ENCODE data around the gene SCFD2. TPM values are rescaled to one million over a fixed set of nuclear protein-coding genes. Genes with fewer than 3 reads are reported as not detected.
"Not testable (repeated sequence)": the region's sequence is repeated elsewhere in the genome, so short reads cannot be mapped to it uniquely, and the experiment has no call there.

The SCFD2 gene
- total RNA-seq (2021; ENCODE audit: unreplicated experiment) (7.4 TPM), Bru-seq, nascent RNA (percentile 53 among the genes with signal in this experiment), BruChase-seq, experiment 1, labeled RNA remaining after a 2-hour chase (percentile 51 among the genes with signal in this experiment), BruChase-seq, experiment 2, labeled RNA remaining after a 6-hour chase (percentile 48 among the genes with signal in this experiment)
- polyA plus RNA-seq (2012; ENCODE audit: insufficient read length) = 5.6 TPM
- long read RNA-seq, partial matches to known transcripts = 0 of 2 reads
- long read RNA-seq, other reads (novel, unspliced or antisense) = 2 of 2 reads

DNA sequence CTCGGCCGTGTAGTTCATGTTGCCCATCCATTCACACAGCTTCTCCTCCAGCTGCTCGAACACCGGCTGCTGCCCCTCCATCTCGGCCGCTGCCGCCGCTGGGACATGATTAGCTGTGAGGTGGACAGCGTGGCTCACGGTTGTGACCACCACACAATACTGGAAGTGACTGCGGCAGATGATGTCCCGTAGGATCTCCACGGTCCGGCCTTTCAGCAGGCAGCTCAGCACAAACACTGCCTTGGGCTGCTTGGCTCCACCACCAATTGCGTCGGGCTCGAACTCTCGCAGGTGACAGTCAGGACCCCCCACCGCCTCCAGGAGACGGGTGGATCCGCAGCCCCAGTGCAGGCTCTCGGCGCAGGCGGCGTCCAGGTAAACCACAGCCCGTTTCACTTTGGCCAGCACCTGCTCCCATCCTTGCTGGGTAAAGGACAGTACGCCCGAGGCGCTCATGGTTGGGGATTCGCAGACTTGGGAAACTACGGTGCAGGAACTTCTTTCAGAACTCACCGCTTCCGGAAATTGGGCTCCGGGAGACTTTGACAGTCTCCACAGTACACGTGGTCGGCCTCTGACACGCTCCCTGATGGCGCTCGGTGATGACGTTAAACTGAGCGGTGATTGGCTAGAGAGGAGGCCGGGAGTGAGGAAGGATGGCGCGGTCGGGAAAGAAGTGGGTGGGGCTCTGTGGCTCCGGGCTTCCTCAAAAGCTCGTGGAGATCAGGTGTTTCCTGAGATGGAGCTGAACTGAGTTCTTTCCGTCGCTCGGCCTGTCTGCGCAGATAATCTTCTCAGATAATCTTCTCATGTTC lies at the start of gene SCFD2:
SCFD2 (minus strand) TSS at position 576 of the 815 bp plus-strand sequence.
- in situ Hi-C loops (cut with HindIII; ENCODE audit: low pct_unique_long_range_greater_than_20kb, low sequenced_read_pairs) (no loop called here), intact Hi-C loops (cut with micrococcal nuclease; ENCODE audit: unreplicated experiment) (loop anchor here (10.0 kb wide), 1 partner anchor 351 kb away; no protein-coding TSS in a partner anchor)
- H3K36me3 ChIP-seq (ENCODE audit: control insufficient read depth, insufficient read depth, low read length) = no peaks in the 10 kb centered on the region; the same call in 1 of the 2 replicates
- DNase-seq (ENCODE audit: low read depth, low spot score) (peak; percentile 80), ATAC-seq (peak; percentile 100)
- TF ChIP-seq TCF7L2 (IDR thresholded peaks at IDR 0.05; ENCODE audit: low read depth, low read length) (peak; percentile 82), SIN3A (IDR thresholded peaks at IDR 0.05; ENCODE audit: borderline replicate concordance, insufficient read depth, low read depth, low read length) (peak; percentile 98), CTCF (IDR thresholded peaks at IDR 0.05) (no peak), POLR2AphosphoS5 (IDR thresholded peaks at IDR 0.05; ENCODE audit: low read depth, low read length) (peak; percentile 59)
- peak within 1 kb of the TSS; percentile 89 to 95 for H3K4me3 ChIP-seq (ENCODE audit: low read depth in 2 of 2, low read length in 2 of 2)
- H3K9me3 ChIP-seq (ENCODE audit: control insufficient read depth, insufficient read depth, low read depth, low read length) = no peaks in the 10 kb centered on the region
- BruUV-seq (replicated peaks) = TSS peak; percentile 90
- ChIA-PET POLR2A (interaction anchor here (0.6 kb wide), 1 partner anchor 1364 kb away, joined by 3 read pairs; no protein-coding TSS in a partner anchor), CTCF (no interaction called here)
- no peaks in the 10 kb centered on the region; the same call in 1 of the 2 replicates for H3K4me1 ChIP-seq (ENCODE audit: control insufficient read depth, insufficient read depth, low read length)
- H3K27me3 ChIP-seq (ENCODE audit: control insufficient read depth, insufficient read depth, low read length) = no peaks in the 10 kb centered on the region; the same call in 1 of the 2 replicates
- H3K27ac ChIP-seq (ENCODE audit: low read length) = peak within 1 kb of the TSS; percentile 90

- H3K36me3 ChIP-seq (ENCODE audit: control insufficient read depth, insufficient read depth, low read length); in situ Hi-C loops (cut with HindIII; ENCODE audit: low pct_unique_long_range_greater_than_20kb, low sequenced_read_pairs); intact Hi-C loops (cut with micrococcal nuclease; ENCODE audit: unreplicated experiment); H3K4me3 ChIP-seq (ENCODE audit: low read depth in 2 of 2, low read length in 2 of 2); H3K27ac ChIP-seq (ENCODE audit: low read length); H3K27me3 ChIP-seq (ENCODE audit: control insufficient read depth, insufficient read depth, low read length); H3K9me3 ChIP-seq (ENCODE audit: control insufficient read depth, insufficient read depth, low read depth, low read length); H3K4me1 ChIP-seq (ENCODE audit: control insufficient read depth, insufficient read depth, low read length); ATAC-seq; CTCF ChIA-PET; BruUV-seq (replicated peaks); POLR2A ChIA-PET; DNase-seq (ENCODE audit: low read depth, low spot score): not testable (repeated sequence)
These were observed 43.6 kb upstream of the SCFD2 start for GRCh38 chr4:53409479-53409878.

- ChIA-PET CTCF (no interaction called here), POLR2A (interaction anchor here (0.6 kb wide), 1 partner anchor 255 kb away, joined by 3 read pairs; no protein-coding TSS in a partner anchor)
- peaks cover 14% of the 10 kb centered on the region; the same call in 1 of the 2 replicates for H3K4me1 ChIP-seq (ENCODE audit: control insufficient read depth, insufficient read depth, low read length)
- no peak for TF ChIP-seq CTCF (IDR thresholded peaks at IDR 0.05)
- TF ChIP-seq POLR2AphosphoS5 (IDR thresholded peaks at IDR 0.05; ENCODE audit: low read depth, low read length) = no peak
- TF ChIP-seq REST (IDR thresholded peaks at IDR 0.05; ENCODE audit: insufficient read depth in 1 of 2, low read depth in 2 of 2, low read length in 1 of 2) = no peak
- TF ChIP-seq TCF7L2 (IDR thresholded peaks at IDR 0.05; ENCODE audit: low read depth, low read length) = no peak
- no peak for TF ChIP-seq SIN3A (IDR thresholded peaks at IDR 0.05; ENCODE audit: borderline replicate concordance, insufficient read depth, low read depth, low read length)
- no peaks in the 10 kb centered on the region for H3K27me3 ChIP-seq (ENCODE audit: control insufficient read depth, insufficient read depth, low read length)
- no TSS peak for BruUV-seq (replicated peaks)
- DNase-seq (ENCODE audit: low read depth, low spot score) (no peak), ATAC-seq (no peak)
- in situ Hi-C loops (cut with HindIII; ENCODE audit: low pct_unique_long_range_greater_than_20kb, low sequenced_read_pairs) (no loop called here), intact Hi-C loops (cut with micrococcal nuclease; ENCODE audit: unreplicated experiment) (no loop called here)
- no peaks in the 10 kb centered on the region for H3K9me3 ChIP-seq (ENCODE audit: control insufficient read depth, insufficient read depth, low read depth, low read length)
- H3K36me3 ChIP-seq (ENCODE audit: control insufficient read depth, insufficient read depth, low read length) = peaks cover 8% of the 10 kb centered on the region
- H3K27ac ChIP-seq (ENCODE audit: low read length) = no peak overlapping the region
- no peak overlapping the region for H3K4me3 ChIP-seq (ENCODE audit: low read depth in 2 of 2, low read length in 2 of 2)
These were observed 14.4 kb upstream of the SCFD2 start for GRCh38 chr4:53380221-53380620.
